Daoy (cell line): ENCODE data around the gene BTLA. TPM values are rescaled to one million over a fixed set of nuclear protein-coding genes. Genes with fewer than 3 reads are reported as not detected.
"Not testable (repeated sequence)": the region's sequence is repeated elsewhere in the genome, so short reads cannot be mapped to it uniquely, and the experiment has no call there.

Experiments
- DNase-seq: peaks from one replicate; pipeline ENCODE4 v3.0.0-alpha.2; 2015; ENCODE audit warnings: low read depth
- total RNA-seq: library from RNA; depleted of rRNA; stranded (reverse); fragments of >200 nt; shearing (Covaris generic); gene quantifications from 2 replicates; pipeline ENCODE4 v1.2.3, GENCODE V29; 2014; rRNA removed

The BTLA gene
- not detected in 2 replicates for total RNA-seq

GRCh38 chr3:112498914-112499711, at the start of gene BTLA:
TSS of gene BTLA (minus strand) at chr3:112499472. CDS start at chr3:112499358, 114 bp downstream.
- DNase-seq, result no peak

- DNase-seq, result no peak
Measured at GRCh38 chr3:112546216-112546759, 47.0 kb upstream of the BTLA start.

GRCh38 chr3:112539825-112540650, 40.8 kb upstream of the BTLA start:
- no peak for DNase-seq

GRCh38 chr3:112531358-112531781, 32.1 kb upstream of the BTLA start:
- no peak for DNase-seq

- no peak for DNase-seq
Measured at GRCh38 chr3:112530573-112530972, 31.3 kb upstream of the BTLA start.

- DNase-seq, result not testable (repeated sequence)
Measured at GRCh38 chr3:112524127-112524526, 24.9 kb upstream of the BTLA start.

- DNase-seq, result peak; percentile 56
Measured at GRCh38 chr3:112519424-112520001, 20.2 kb upstream of the BTLA start.

- DNase-seq, result not testable (repeated sequence)
Measured at GRCh38 chr3:112518970-112519369, 19.7 kb upstream of the BTLA start.

- DNase-seq, result no peak
Measured at GRCh38 chr3:112514527-112515128, 15.4 kb upstream of the BTLA start.

- no peak for DNase-seq
Measured at GRCh38 chr3:112512320-112512719, 13.0 kb upstream of the BTLA start.

GRCh38 chr3:112508860-112509259, 9.6 kb upstream of the BTLA start:
- no peak for DNase-seq

GRCh38 chr3:112508261-112508660, 9.0 kb upstream of the BTLA start:
- no peak for DNase-seq

GRCh38 chr3:112505907-112506306, 6.6 kb upstream of the BTLA start:
- DNase-seq, result no peak

- no peak for DNase-seq
Measured at GRCh38 chr3:112504123-112504522, 4.9 kb upstream of the BTLA start.

- no peak for DNase-seq
Measured at GRCh38 chr3:112503304-112503972, 4.2 kb upstream of the BTLA start.

- no peak for DNase-seq
Measured at GRCh38 chr3:112500621-112501020, 1.3 kb upstream of the BTLA start.

- no peak for DNase-seq
Measured at GRCh38 chr3:112497897-112498548, 1.2 kb downstream of the BTLA start.

- no peak for DNase-seq
Measured at GRCh38 chr3:112496366-112497067, 2.8 kb downstream of the BTLA start.

- not testable (repeated sequence) for DNase-seq
Measured at GRCh38 chr3:112494448-112494767, 4.9 kb downstream of the BTLA start.

- DNase-seq, result no peak
Measured at GRCh38 chr3:112492124-112492523, 7.1 kb downstream of the BTLA start.
